Activated CD4-positive, CD25-positive, alpha-beta regulatory T cell treated with anti-CD3 and anti-CD28 coated beads, Interleukin-2, amount 50 U/mL, for 72 hours (primary cell): Measurements from ENCODE around the gene KDF1.
A peak's percentile ranks its signal among the peaks of the same experiment; 100 is the strongest.
"Not testable (repeated sequence)": the region's sequence is repeated elsewhere in the genome, so short reads cannot be mapped to it uniquely, and the experiment has no call there.

ENCODE experiments used
- DNase-seq: peaks from one replicate; pipeline ENCODE4 v3.0.0; 2021

KDF1 gene

GRCh38 chr1:26994020-26994786, 33.9 kb upstream of the KDF1 start:
- DNase-seq: no peak

- DNase-seq: peak; percentile 70
These were observed 33.2 kb upstream of the KDF1 start, which contains the start of gene TRNP1 for GRCh38 chr1:26993237-26994019. TSS of gene TRNP1 (plus strand) at chr1:26993692. CDS start at chr1:26993787, 95 bp downstream.

- no peak for DNase-seq
These were observed 31.2 kb upstream of the KDF1 start for GRCh38 chr1:26991310-26992116.

GRCh38 chr1:26989403-26990109, 29.3 kb upstream of the KDF1 start:
- not testable (repeated sequence) for DNase-seq

GRCh38 chr1:26986658-26987057, 26.4 kb upstream of the KDF1 start:
- no peak for DNase-seq

GRCh38 chr1:26984291-26984690, 24.0 kb upstream of the KDF1 start:
- DNase-seq: no peak

- no peak for DNase-seq
These were observed 23.6 kb upstream of the KDF1 start for GRCh38 chr1:26983863-26984262.

GRCh38 chr1:26981146-26981846, 21.0 kb upstream of the KDF1 start:
- no peak for DNase-seq

- DNase-seq: no peak
These were observed 18.6 kb upstream of the KDF1 start for GRCh38 chr1:26978901-26979300.

- no peak for DNase-seq
These were observed 16.6 kb upstream of the KDF1 start for GRCh38 chr1:26976621-26977510.

- DNase-seq: no peak
These were observed 12.6 kb upstream of the KDF1 start for GRCh38 chr1:26972821-26973220.

- DNase-seq: no peak
These were observed 12.1 kb upstream of the KDF1 start for GRCh38 chr1:26972390-26972789.

- DNase-seq: no peak
These were observed 11.3 kb upstream of the KDF1 start for GRCh38 chr1:26971590-26971989.

GRCh38 chr1:26970810-26971209, 10.5 kb upstream of the KDF1 start:
- DNase-seq: no peak

GRCh38 chr1:26965628-26966027, 5.4 kb upstream of the KDF1 start:
- DNase-seq: no peak

- no peak for DNase-seq
These were observed 4.9 kb upstream of the KDF1 start for GRCh38 chr1:26965213-26965612.

- DNase-seq: no peak
These were observed 1.6 kb upstream of the KDF1 start for GRCh38 chr1:26961826-26962225.

- no peak for DNase-seq
These were observed 328 bp upstream of the KDF1 start for GRCh38 chr1:26960625-26960966.

- DNase-seq: no peak
These were observed 998 bp downstream of the KDF1 start for GRCh38 chr1:26959270-26959669.

GRCh38 chr1:26957306-26957705, 3.0 kb downstream of the KDF1 start:
- DNase-seq: no peak

- no peak for DNase-seq
These were observed 3.9 kb downstream of the KDF1 start for GRCh38 chr1:26956321-26956720.
